Keratinocyte (primary cell): ENCODE data around the gene GRM7. TPM values are rescaled to one million over a fixed set of nuclear protein-coding genes. Genes with fewer than 3 reads are reported as not detected.

ENCODE experiments used
- DNase-seq: peaks from one replicate; pipeline ENCODE4 v3.0.0-alpha.2; 2011; ENCODE audit warnings: low read depth, missing footprints, low spot score
- FAIRE-seq: peaks from 2 replicates; lab custom pipeline; 2011; peaks lifted over from hg19 to GRCh38; lab: Jason Lieb, UNC
- H2AFZ ChIP-seq: 2 replicates; pipeline ENCODE4 v1.6.0; 2012; ENCODE audit warnings: low read length, control low read depth, inconsistent platforms; ENCODE audit not compliant: control insufficient read depth
- H3K27ac ChIP-seq: 2 replicates; pipeline ENCODE4 v1.5.1; 2011; ENCODE audit warnings: low read length; ENCODE audit not compliant: control insufficient read depth, insufficient read depth
- H3K27me3 ChIP-seq: 3 replicates; pipeline ENCODE4 v1.6.0; 2011; ENCODE audit warnings: low read length; ENCODE audit not compliant: control insufficient read depth, insufficient read depth; ENCODE audit errors: extremely low read depth
- H3K36me3 ChIP-seq, 2 experiments: 2 replicates in 1 of 2; 3 replicates in 1 of 2; pipeline ENCODE4 v1.5.1; 2011; ENCODE audit warnings: low read length in 2 of 2, mild to moderate bottlenecking in 1 of 2; ENCODE audit not compliant: control insufficient read depth in 2 of 2, insufficient read depth in 2 of 2; ENCODE audit errors: extremely low read depth in 1 of 2
- H3K4me1 ChIP-seq: 3 replicates; pipeline ENCODE4 v1.5.1; 2011; ENCODE audit warnings: low read length; ENCODE audit not compliant: control insufficient read depth, insufficient read depth; ENCODE audit errors: extremely low read depth
- H3K4me2 ChIP-seq: 3 replicates; pipeline ENCODE4 v1.6.0; 2011; ENCODE audit warnings: low read depth, low read length; ENCODE audit not compliant: control insufficient read depth, insufficient read depth; ENCODE audit errors: extremely low read depth
- H3K4me3 ChIP-seq, 3 experiments: fragments of 200-600 bp in 1 of 3; sonication (generic) in 1 of 3; 2 replicates in 2 of 3; 3 replicates in 1 of 3; pipeline ENCODE4 v1.5.1; 2011 to 2016; ENCODE audit warnings: low read length in 3 of 3, mild to moderate bottlenecking in 3 of 3, control low read depth in 2 of 3, inconsistent platforms in 1 of 3, low read depth in 1 of 3, mixed read lengths in 1 of 3, mixed run types in 1 of 3, moderate library complexity in 1 of 3; ENCODE audit not compliant: control insufficient read depth in 2 of 3, insufficient read depth in 2 of 3; ENCODE audit errors: extremely low read depth in 1 of 3
- H3K79me2 ChIP-seq: 2 replicates; pipeline ENCODE4 v1.6.0; 2012; ENCODE audit warnings: low read length; ENCODE audit not compliant: control insufficient read depth, insufficient read depth
- H3K9ac ChIP-seq: 3 replicates; pipeline ENCODE4 v1.6.0; 2011; ENCODE audit warnings: low read length; ENCODE audit not compliant: control insufficient read depth, insufficient read depth; ENCODE audit errors: extremely low read depth
- H3K9me1 ChIP-seq: 3 replicates; pipeline ENCODE4 v1.6.0; 2011; ENCODE audit warnings: low read length; ENCODE audit not compliant: control insufficient read depth, insufficient read depth; ENCODE audit errors: extremely low read depth
- H3K9me3 ChIP-seq: 2 replicates; pipeline ENCODE4 v1.5.1; 2012; ENCODE audit warnings: low read depth, low read length; ENCODE audit not compliant: control insufficient read depth
- H4K20me1 ChIP-seq: 3 replicates; pipeline ENCODE4 v1.6.0; 2011; ENCODE audit warnings: low read length; ENCODE audit not compliant: control insufficient read depth, insufficient read depth; ENCODE audit errors: extremely low read depth
- EZH2 ChIP-seq: IDR thresholded peaks from one replicate; pipeline ENCODE4 v1.6.1; 2012; ENCODE audit warnings: inconsistent platforms, mild to moderate bottlenecking, low read length, moderate library complexity
- dilution Hi-C: fragments of 300-500 bp; cut with MboI; formaldehyde crosslinking; loops from one replicate; pipeline ENCODE4 v1.7.0; 2020; ENCODE audit warnings: low sequenced_read_pairs; ENCODE audit not compliant: extremely low pct_ligation_motif_present
- polyA plus RNA-seq, 5 experiments: library from polyadenylated mRNA; depleted of rRNA in 3 of 5; stranded (reverse) in 3 of 5; stranded (forward) in 1 of 5; unstranded in 1 of 5; fragments of >200 nt; gene quantifications; 1 replicate in 1 of 5; 2 replicates in 3 of 5; 3 replicates in 1 of 5; pipeline versions ENCODE4 v1.2.1 to v1.2.3, GENCODE V29; 2011 to 2012; ENCODE audit warnings: missing spikeins in 2 of 5, low read depth in 1 of 5, low replicate concordance in 1 of 5
- TF ChIP-seq, protein P1 (sequence below), 3 experiments: IDR thresholded peaks in 1 of 3; conservative IDR thresholded peaks in 1 of 3; optimal IDR thresholded peaks in 1 of 3; 2 replicates in 2 of 3; 3 replicates in 1 of 3; pipeline versions ENCODE3 to v1.5.1; 2011; ENCODE audit warnings: low read length in 3 of 3, mild to moderate bottlenecking in 3 of 3, moderate library complexity in 2 of 3, control low read depth in 1 of 3, inconsistent platforms in 1 of 3; ENCODE audit not compliant: insufficient read depth in 2 of 3; ENCODE audit errors: extremely low read depth in 1 of 3

GRM7 gene
- polyA plus RNA-seq, 1 donor (not counting 4 experiments of a cell fraction or from before 2014, with no cell fraction given), result not detected

DNA sequence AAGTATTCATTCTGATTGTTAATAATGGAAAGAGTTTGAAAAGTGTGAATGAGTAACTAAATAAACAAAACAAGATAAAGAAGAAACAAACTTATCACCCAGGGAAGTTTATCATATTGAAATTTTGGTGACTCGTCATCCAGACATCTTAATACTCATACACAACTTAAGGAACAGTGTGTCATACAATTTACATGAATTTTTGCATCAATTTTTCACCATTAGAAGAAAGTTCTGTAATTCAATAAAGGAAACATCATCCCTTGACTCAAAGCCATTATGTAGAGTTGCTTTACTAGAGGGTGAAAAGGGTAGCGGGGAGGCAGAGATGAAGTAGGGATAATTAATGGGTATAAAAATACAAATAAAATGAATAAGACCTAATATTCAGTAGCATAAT lies 536.2 kb downstream of the GRM7 start:
- Histone ChIP-seq H3K27ac (no peak overlapping the region), H3K27me3 (no peaks in the 10 kb centered on the region), H3K9ac (no peak overlapping the region), H3K9me3 (no peaks in the 10 kb centered on the region), H4K20me1 (no peaks in the 10 kb centered on the region), H3K9me1 (no peaks in the 10 kb centered on the region), H3K4me2 (no peak overlapping the region), H3K4me1 (no peaks in the 10 kb centered on the region), H2AFZ (no peak overlapping the region), H3K79me2 (no peaks in the 10 kb centered on the region), H3K4me3 (no peak overlapping the region), H3K36me3 (no peaks in the 10 kb centered on the region)
- TF ChIP-seq EZH2, result no peak
- TF ChIP-seq, protein P1, sequence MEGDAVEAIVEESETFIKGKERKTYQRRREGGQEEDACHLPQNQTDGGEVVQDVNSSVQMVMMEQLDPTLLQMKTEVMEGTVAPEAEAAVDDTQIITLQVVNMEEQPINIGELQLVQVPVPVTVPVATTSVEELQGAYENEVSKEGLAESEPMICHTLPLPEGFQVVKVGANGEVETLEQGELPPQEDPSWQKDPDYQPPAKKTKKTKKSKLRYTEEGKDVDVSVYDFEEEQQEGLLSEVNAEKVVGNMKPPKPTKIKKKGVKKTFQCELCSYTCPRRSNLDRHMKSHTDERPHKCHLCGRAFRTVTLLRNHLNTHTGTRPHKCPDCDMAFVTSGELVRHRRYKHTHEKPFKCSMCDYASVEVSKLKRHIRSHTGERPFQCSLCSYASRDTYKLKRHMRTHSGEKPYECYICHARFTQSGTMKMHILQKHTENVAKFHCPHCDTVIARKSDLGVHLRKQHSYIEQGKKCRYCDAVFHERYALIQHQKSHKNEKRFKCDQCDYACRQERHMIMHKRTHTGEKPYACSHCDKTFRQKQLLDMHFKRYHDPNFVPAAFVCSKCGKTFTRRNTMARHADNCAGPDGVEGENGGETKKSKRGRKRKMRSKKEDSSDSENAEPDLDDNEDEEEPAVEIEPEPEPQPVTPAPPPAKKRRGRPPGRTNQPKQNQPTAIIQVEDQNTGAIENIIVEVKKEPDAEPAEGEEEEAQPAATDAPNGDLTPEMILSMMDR (optimal IDR thresholded peaks at IDR 0.05 in 1 of 3, IDR thresholded peaks at IDR 0.05 in 1 of 3, conservative IDR thresholded peaks at IDR 0.05 in 1 of 3; ENCODE audit: extremely low read depth in 1 of 3, insufficient read depth in 2 of 3, low read length in 3 of 3), result no peak
- DNase-seq, result no peak
- no peak for FAIRE-seq
- dilution Hi-C loops, result no loop called here

DNA sequence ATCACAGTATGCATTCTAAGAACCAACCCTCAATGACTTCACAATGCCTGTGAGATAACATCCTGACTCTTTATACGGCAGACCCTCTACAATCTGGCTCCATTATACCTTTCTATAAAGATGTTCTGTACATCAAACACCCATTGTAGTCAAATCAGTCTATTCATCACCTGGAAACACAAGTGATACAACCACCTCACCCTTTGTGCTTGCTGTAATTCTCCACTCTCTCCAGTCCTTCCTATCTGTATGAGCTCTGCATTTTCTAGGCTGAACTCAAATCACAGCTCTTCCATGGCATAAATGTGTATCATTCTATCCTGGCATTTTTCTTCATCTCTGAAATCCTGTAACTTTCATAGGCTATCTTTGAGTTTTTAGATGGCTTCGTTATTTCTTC lies 539.4 kb downstream of the GRM7 start:
- Histone ChIP-seq H3K9ac (no peak overlapping the region), H3K27ac (no peak overlapping the region), H2AFZ (no peak overlapping the region), H3K4me2 (no peak overlapping the region), H3K4me1 (no peaks in the 10 kb centered on the region), H3K36me3 (no peaks in the 10 kb centered on the region), H3K79me2 (no peaks in the 10 kb centered on the region), H3K4me3 (no peak overlapping the region), H4K20me1 (no peaks in the 10 kb centered on the region), H3K27me3 (no peaks in the 10 kb centered on the region), H3K9me1 (no peaks in the 10 kb centered on the region), H3K9me3 (no peaks in the 10 kb centered on the region)
- TF ChIP-seq EZH2, result no peak
- TF ChIP-seq, protein P1 (optimal IDR thresholded peaks at IDR 0.05 in 1 of 3, IDR thresholded peaks at IDR 0.05 in 1 of 3, conservative IDR thresholded peaks at IDR 0.05 in 1 of 3; ENCODE audit: extremely low read depth in 1 of 3, insufficient read depth in 2 of 3, low read length in 3 of 3), result no peak
- FAIRE-seq (no peak), DNase-seq (no peak)
- dilution Hi-C loops, result no loop called here
